Measurements from ENCODE around the gene TNIK.
A peak's percentile ranks its signal among the peaks of the same experiment; 100 is the strongest.

The TNIK gene

DNA sequence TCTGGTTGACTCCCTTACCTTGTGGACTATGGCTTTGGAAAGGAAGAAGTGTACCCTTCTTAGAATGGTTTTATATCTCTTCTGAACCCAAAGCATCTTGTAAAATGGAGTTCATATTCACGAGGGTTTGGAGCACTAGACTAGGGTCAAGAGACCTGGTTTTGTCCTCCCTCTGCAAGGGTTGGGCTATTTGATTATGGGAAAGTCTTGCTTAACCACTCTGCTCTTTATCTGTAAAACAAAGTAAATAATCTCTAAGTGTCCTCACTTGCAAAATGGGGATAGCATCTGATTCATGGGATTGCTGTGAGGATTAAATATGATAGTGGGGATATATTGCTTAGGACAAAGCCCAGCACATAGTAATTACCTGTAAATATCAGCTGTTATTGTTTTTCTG is 415.8 kb downstream of the TNIK start:
- Mint-ChIP-seq H3K9me3 (no peaks in the 10 kb centered on the region), H3K36me3 (ENCODE audit: insufficient read depth) (no peaks in the 10 kb centered on the region), H3K27me3 (peaks cover 42% of the 10 kb centered on the region), H3K4me1 (no peaks in the 10 kb centered on the region), H3K27ac (ENCODE audit: low read depth) (no peak overlapping the region), H3K4me3 (no peak overlapping the region)
- DNase-seq (ENCODE audit: low spot score in 2 of 2) (no peak), ATAC-seq (replicated peaks; ENCODE audit: extremely low read depth, poor library complexity, severe bottlenecking) (no peak)

DNA sequence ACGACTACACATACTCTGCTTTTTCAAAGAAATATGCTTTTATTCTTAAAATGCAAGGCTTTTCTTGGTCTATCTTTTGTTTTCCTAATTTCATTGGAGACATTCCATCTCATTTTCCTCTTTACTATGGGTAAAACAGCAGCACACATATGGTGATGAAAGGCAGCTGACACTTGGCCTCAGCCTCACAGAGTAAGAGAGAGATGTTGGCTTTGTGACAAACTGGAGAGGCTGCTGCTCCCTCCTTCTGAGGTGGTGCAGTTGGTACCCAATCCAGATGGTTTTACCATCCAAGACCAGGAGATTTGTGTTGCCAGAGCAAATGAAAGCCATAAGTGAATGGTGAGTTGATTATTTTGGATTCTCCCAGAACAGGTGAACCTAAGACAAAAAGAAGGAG is 420.5 kb downstream of the TNIK start:
- no peaks in the 10 kb centered on the region for H3K9me3 Mint-ChIP-seq
- no peak overlapping the region for H3K27ac Mint-ChIP-seq (ENCODE audit: low read depth)
- H3K36me3 Mint-ChIP-seq (ENCODE audit: insufficient read depth): peaks cover 2% of the 10 kb centered on the region
- DNase-seq (ENCODE audit: low spot score in 2 of 2) (no peak), ATAC-seq (replicated peaks; ENCODE audit: extremely low read depth, poor library complexity, severe bottlenecking) (no peak)
- H3K4me1 Mint-ChIP-seq: no peaks in the 10 kb centered on the region
- peaks cover 70% of the 10 kb centered on the region for H3K27me3 Mint-ChIP-seq
- no peak overlapping the region for H3K4me3 Mint-ChIP-seq

DNA sequence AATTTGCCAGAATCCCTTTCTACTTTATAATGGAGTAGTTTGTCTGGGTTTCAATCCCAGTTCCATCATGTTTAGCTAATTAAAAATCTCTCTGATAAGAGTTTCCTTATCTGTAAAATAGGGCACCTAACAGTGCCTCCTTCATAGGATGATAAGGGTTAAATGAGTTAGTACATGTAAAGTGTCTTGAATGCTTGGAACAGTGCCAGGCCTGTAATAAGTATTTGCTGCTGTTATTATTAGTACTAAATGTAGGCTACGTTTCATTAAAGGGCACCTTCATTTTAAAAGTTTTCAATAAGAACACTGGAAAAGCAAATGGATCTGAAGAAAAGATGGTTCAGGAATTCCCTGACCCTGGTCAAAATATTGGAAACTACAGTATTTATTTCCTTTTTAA is 421.9 kb downstream of the TNIK start:
- no peak overlapping the region for H3K27ac Mint-ChIP-seq (ENCODE audit: low read depth)
- ATAC-seq (replicated peaks; ENCODE audit: extremely low read depth, poor library complexity, severe bottlenecking) (no peak), DNase-seq (ENCODE audit: low spot score in 2 of 2) (no peak)
- no peaks in the 10 kb centered on the region for H3K9me3 Mint-ChIP-seq
- peaks cover 56% of the 10 kb centered on the region for H3K27me3 Mint-ChIP-seq
- H3K36me3 Mint-ChIP-seq (ENCODE audit: insufficient read depth): peaks cover 2% of the 10 kb centered on the region
- H3K4me3 Mint-ChIP-seq: no peak overlapping the region
- no peaks in the 10 kb centered on the region for H3K4me1 Mint-ChIP-seq

DNA sequence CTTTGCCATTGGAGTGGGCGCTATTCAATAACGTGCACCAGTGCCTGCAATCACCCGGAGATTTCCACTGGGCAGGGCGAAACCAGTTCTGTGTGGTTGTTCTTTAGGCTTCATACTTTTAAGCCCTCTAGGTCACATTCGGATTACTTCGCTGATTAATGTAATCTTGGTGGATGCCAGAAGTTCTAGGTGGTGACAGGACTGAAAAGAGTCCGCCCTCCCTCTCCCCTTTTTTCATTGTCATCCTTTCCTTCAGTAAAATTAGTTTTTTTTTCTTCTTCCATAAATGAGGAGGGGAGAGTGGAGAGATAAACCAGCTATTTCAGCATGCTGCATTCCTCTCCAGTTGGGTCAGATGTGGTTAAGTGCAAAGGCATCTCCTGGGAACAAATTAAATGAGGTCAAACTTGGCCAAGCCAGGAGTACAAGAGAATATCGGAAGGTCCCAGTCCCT is 431.4 kb downstream of the TNIK start:
- no peak for DNase-seq (ENCODE audit: low spot score in 2 of 2)

DNA sequence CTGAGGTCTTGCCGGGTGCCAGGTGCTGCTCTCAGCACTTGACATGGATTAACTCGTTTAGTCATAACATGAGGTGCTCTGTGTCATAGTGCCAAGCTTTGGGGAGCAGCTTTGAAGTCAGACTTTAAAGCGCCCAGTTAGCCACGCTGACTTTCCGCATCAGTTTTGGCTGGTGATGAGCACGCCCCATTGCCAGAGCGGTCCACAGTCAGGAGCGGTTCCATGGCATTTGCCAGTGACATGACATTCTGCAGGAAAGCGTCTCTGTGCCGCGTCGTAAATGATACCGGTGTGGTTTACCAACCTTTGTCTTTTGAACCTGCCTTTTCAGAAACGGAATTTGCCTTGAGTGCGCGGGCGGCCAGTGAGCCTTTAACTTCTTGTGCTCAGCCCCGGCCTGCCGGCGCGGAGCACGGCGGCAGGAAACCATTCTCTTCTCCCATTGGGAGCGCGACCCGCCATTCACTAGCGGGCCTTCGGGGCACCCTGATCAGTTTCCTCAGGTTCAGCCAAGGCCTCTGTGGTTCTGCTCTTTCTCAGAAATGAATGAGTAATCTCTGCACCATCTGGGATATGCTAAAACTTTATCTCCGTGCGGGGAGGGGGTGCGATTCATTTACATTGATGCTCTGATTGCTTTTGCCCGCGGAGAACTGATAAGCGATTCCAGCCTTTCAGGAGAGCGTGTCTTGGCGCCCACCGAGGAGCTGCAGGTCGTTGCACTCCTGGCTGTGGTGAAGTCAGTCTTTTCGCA is 432.0 kb downstream of the TNIK start:
- Mint-ChIP-seq H3K36me3 (ENCODE audit: insufficient read depth) (no peaks in the 10 kb centered on the region), H3K27me3 (peaks cover 30% of the 10 kb centered on the region), H3K9me3 (no peaks in the 10 kb centered on the region), H3K27ac (ENCODE audit: low read depth) (no peak overlapping the region), H3K4me1 (no peaks in the 10 kb centered on the region), H3K4me3 (no peak overlapping the region)
- ATAC-seq (replicated peaks; ENCODE audit: extremely low read depth, poor library complexity, severe bottlenecking): peak; percentile 32
- DNase-seq (ENCODE audit: low spot score in 2 of 2): no peak

More for the DNA sequence above, 431.4 kb downstream of the TNIK start:
- no peaks in the 10 kb centered on the region for H3K36me3 Mint-ChIP-seq (ENCODE audit: insufficient read depth)
- no peaks in the 10 kb centered on the region for H3K9me3 Mint-ChIP-seq
- H3K4me1 Mint-ChIP-seq: no peaks in the 10 kb centered on the region
- no peak for ATAC-seq (replicated peaks; ENCODE audit: extremely low read depth, poor library complexity, severe bottlenecking)
- H3K27me3 Mint-ChIP-seq: peaks cover 24% of the 10 kb centered on the region
- H3K4me3 Mint-ChIP-seq: no peak overlapping the region
- no peak overlapping the region for H3K27ac Mint-ChIP-seq (ENCODE audit: low read depth)

DNA sequence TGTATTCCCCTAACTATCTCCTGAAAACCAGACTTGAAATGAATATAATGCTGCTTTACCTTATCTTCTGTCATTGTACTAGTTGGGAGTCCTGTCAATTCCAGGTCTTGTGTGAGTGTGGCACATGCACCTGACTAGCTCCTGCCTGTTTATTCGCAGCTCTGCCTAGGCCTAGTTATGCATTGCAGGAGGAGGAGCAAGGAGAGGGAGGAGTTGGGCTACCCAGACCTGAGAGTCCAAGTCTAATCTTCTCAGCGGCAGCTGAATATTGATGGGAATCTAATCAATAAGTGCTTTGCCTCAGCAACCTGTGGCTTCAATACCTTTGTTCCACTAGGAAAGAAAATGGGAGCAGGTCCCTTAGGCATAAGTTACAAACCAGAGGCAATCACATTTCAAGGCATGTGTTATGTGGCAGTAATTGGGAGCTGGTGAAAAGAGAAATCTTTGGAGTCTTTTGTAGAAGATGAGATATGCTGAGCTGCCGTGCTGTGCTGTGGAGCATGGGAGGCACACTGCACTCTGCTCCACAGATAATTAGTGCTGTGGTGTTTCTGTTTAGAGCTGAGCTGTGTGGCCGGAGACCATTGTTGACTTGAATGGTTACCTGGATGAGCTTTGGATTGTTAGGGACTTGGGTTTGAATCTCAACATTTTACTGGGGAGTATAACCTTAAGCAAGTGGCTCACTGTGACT is 433.5 kb downstream of the TNIK start, which contains the start of gene SLC2A2:
TSS of gene SLC2A2 (minus strand) at position 124 of the 697 bp plus-strand sequence. CDS start at position 74, 50 bp downstream.
- Mint-ChIP-seq H3K4me1 (no peaks in the 10 kb centered on the region), H3K27me3 (peaks cover 45% of the 10 kb centered on the region), H3K4me3 (peak within 1 kb of the TSS; percentile 10), H3K27ac (ENCODE audit: low read depth) (no peak within 1 kb of the TSS), H3K9me3 (no peaks in the 10 kb centered on the region), H3K36me3 (ENCODE audit: insufficient read depth) (peaks cover 2% of the 10 kb centered on the region)
- ATAC-seq (replicated peaks; ENCODE audit: extremely low read depth, poor library complexity, severe bottlenecking) (no peak), DNase-seq (ENCODE audit: low spot score in 2 of 2) (no peak)

DNA sequence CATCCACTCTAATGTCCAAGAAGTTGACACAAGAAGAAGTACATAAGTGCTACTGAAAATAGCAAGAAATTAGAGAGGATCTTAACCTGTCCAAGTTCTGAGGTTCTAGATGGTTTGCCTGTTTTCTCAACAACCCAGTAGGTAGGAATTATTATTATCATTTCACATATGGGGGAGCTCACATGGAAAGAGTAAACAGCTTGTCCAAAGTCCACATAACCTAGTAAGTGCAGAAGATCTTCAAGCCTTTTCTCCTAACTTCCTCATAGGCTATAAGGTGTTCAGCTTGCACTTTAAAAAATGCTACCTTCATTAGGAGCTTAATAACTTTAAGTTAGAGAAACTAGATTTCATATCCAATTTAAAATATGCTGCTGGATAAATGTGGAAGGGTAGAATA is 436.6 kb downstream of the TNIK start:
- no peak overlapping the region for H3K4me3 Mint-ChIP-seq
- ATAC-seq (replicated peaks; ENCODE audit: extremely low read depth, poor library complexity, severe bottlenecking): no peak
- H3K27ac Mint-ChIP-seq (ENCODE audit: low read depth): no peak overlapping the region
- H3K36me3 Mint-ChIP-seq (ENCODE audit: insufficient read depth): peaks cover 2% of the 10 kb centered on the region
- no peak for DNase-seq (ENCODE audit: low spot score in 2 of 2)
- no peaks in the 10 kb centered on the region for H3K9me3 Mint-ChIP-seq
- H3K4me1 Mint-ChIP-seq: no peaks in the 10 kb centered on the region
- peaks cover 64% of the 10 kb centered on the region for H3K27me3 Mint-ChIP-seq

DNA sequence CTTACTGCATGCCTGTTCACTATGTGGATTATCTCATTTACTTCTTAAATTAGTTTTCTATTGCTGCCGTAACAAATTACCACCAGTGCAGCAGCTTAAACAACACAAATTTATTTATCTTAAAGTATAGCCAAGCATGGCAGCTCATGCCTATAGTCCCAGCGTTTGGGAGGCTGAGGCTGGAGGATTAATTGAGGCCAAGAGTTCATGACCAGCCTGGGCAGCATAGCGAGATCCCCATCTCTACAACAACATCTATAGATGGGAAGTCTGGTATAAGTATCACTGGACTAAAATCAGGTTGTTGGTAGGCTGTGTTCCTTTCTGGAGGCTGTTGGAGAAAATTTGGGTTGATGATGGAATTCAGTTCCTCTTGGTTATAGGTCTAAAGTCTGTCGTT is 438.8 kb downstream of the TNIK start:
- H3K27me3 Mint-ChIP-seq: peaks cover 62% of the 10 kb centered on the region
- no peak overlapping the region for H3K4me3 Mint-ChIP-seq
- DNase-seq (ENCODE audit: low spot score in 2 of 2): no peak
- peaks cover 2% of the 10 kb centered on the region for H3K36me3 Mint-ChIP-seq (ENCODE audit: insufficient read depth)
- H3K27ac Mint-ChIP-seq (ENCODE audit: low read depth): no peak overlapping the region
- no peaks in the 10 kb centered on the region for H3K4me1 Mint-ChIP-seq
- no peak for ATAC-seq (replicated peaks; ENCODE audit: extremely low read depth, poor library complexity, severe bottlenecking)
- no peaks in the 10 kb centered on the region for H3K9me3 Mint-ChIP-seq

DNA sequence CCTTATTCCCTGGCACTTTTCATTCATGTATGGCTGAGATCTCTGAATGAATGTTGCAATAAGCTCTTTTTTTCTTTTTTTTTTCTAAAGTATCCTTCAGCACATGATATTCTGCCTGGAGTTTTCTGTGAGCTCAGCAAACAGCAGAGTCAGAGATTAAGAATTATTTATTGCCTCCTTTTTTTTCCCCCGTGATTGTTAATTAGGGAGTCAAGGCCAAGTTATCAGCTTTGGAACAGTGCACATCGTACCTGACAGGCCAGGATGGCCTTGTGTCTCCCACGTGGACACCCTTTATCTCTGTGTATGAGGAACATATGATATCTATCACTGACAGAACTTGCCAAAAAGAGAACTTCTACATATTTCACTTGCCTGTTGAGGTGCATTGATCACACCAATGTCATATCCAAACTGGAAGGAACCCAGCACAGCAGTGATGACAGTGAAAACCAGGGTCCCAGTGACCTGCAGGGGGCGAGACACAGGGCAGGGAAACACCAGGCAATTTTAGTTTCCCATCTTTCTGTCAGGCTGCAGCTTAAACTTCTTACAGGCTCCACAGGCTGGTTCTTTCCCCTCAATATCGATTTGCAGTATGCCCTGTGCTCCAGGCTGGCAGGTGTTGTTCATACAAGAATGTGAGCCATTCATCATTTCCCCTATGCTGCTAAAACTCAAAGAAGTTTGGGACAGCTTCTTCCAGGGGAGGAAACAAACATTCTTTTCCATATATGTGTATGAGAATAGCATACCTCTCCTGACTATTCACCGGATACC is 441.9 kb downstream of the TNIK start:
- Mint-ChIP-seq H3K36me3 (ENCODE audit: insufficient read depth) (peaks cover 2% of the 10 kb centered on the region), H3K27ac (ENCODE audit: low read depth) (no peak overlapping the region), H3K4me3 (no peak overlapping the region), H3K27me3 (peaks cover 50% of the 10 kb centered on the region), H3K9me3 (no peaks in the 10 kb centered on the region), H3K4me1 (no peaks in the 10 kb centered on the region)
- no peak for DNase-seq (ENCODE audit: low spot score in 2 of 2)
- no peak for ATAC-seq (replicated peaks; ENCODE audit: extremely low read depth, poor library complexity, severe bottlenecking)

DNA sequence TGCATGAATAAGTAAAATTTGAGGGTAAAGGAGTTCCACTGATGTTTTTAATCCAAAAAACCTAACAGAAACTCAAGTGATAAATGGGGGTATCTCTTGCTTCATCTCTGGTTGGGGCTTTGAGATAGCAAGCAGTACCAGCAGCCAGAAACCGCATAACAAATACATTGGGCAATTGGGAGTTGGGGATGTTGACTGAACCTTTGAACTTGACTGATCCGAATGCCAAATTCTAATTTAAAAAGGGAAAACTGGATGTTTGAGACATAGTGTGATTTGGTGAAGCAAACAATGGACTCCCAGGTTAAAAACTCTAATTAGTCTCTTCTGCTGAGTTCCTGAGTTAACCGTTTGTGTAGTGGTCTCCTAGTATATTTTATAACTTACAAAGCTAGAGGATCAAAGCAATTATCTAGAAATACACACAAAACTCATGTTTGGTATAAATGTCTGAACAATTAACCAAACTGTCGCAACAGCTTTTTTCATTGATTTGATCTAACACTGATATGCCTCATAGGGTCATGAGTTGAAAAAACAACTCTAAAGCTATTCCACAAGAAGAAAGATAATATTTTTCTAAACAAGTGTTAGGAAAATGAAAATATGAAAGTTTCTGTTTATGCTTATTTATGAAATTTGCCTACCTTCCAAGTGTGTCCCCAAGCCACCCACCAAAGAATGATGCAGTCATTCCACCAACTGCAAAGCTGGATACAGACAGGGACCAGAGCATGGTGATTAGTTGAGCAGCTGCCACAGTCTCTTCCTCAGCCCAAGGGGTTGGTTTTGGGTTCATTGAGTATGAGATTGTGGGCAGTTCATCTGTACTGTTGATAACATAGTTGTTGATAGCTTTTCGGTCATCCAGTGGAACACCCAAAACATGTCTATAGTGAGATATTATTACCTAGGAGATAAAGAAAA is 446.1 kb downstream of the TNIK start:
- Mint-ChIP-seq H3K27ac (ENCODE audit: low read depth) (no peak overlapping the region), H3K9me3 (no peaks in the 10 kb centered on the region), H3K4me1 (no peaks in the 10 kb centered on the region), H3K36me3 (ENCODE audit: insufficient read depth) (no peaks in the 10 kb centered on the region), H3K4me3 (no peak overlapping the region), H3K27me3 (peaks cover 25% of the 10 kb centered on the region)
- DNase-seq (ENCODE audit: low spot score in 2 of 2) (no peak), ATAC-seq (replicated peaks; ENCODE audit: extremely low read depth, poor library complexity, severe bottlenecking) (no peak)

DNA sequence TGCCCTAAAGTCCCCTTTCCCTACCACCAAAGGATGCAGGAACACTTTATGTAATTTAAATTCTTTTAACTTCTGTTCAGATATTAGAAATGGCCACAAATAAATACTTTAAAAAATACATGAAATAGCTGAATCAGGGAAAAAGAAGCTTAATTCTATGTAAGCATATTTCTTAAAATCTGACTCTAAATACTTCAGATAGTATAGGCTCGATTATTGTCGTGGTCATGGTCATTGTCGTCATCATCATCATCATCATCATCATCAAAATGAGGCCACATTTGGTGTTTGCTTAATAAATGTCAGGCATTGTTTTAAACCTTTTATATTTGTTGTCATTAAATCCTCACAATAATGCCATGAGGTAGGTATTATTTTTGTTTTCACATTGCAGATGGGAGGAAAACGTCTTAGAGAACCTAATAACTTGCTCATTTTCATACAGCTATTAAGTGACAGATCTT is 448.3 kb downstream of the TNIK start:
- no peaks in the 10 kb centered on the region for H3K4me1 Mint-ChIP-seq
- peaks cover 9% of the 10 kb centered on the region for H3K27me3 Mint-ChIP-seq
- H3K27ac Mint-ChIP-seq (ENCODE audit: low read depth): no peak overlapping the region
- ATAC-seq (replicated peaks; ENCODE audit: extremely low read depth, poor library complexity, severe bottlenecking) (no peak), DNase-seq (ENCODE audit: low spot score in 2 of 2) (no peak)
- no peaks in the 10 kb centered on the region for H3K36me3 Mint-ChIP-seq (ENCODE audit: insufficient read depth)
- H3K4me3 Mint-ChIP-seq: no peak overlapping the region
- no peaks in the 10 kb centered on the region for H3K9me3 Mint-ChIP-seq

Data from central memory CD8-positive, alpha-beta T cell (primary cell).